Embryonic facial prominence (tissue), 1 donor: ENCODE measurements around the gene NEDD9.

Experiments used
- DNase-seq: peaks from one replicate; pipeline ENCODE4 v3.0.0-alpha.2; 2016; ENCODE audit errors: extremely low spot score

Gene NEDD9

DNA sequence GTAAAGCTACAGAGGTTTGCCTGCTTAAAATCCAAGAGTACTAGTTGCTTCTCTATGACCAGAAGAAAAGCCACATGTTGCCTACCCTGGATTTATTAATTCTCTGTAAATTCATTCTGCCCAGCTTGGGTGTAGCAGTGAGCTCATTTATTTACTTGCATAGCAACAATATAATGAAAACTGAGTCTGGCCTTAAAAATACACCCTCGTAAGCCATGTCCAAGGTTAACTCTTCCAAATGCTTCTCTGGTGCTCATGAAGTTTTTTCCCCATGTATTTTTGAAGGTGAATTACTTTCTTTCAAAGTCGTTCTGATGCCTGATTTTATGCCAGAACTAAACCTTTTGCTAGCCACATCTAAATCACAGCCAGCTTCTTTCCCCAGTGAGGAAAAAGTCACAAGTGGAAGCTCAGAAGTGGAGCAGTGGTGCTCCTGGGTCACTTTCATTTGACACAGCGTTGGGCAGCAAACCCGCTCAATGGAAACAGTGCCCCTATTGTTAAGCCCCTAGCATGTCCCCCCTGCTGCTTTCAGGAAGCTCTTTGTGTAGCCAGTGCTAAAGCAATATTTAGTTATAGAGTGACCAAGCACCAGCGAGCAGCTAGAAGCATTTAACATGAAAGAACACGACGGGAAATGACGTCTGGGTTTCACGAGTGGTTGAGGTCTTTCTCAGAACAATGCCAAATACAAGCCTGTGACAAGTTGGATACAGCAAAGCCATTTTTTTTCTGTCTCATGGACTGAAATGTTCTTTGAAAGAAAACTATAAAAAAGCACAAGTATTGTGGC lies 29.8 kb downstream of the NEDD9 start:
- DNase-seq = no peak

DNA sequence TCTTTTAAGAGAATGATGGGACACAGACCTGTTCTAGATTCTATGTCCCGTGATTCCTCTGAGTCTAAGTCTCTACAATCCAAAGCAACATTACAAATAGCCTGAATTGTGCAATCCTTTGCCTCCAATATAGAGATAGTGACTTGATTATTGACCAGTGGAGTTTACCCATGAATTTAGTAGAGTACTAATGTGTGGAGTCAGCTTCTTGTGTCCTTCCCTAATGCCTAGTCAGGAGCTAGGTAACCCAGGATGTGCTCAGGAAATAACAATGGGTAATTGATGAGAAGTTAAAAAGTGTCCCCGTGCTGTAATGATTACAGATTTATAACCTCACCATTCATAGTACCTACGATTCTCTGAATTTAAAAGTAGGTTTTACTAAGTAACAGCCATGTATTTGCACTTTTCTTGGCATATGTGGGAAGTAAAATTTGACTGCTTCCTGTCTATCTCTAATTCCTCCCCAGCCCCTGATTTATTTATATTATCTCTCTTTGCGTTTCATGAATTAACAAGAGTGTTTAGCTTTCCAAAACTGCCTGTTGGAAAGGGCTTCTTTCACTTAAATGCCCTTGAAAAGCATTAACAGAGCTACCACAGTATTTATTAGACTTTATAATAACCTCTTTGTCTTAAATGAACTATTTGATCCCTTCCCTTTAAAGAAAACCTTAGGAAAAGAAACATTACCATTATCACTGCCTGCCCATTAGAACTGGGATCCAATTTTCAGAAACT lies 30.5 kb downstream of the NEDD9 start:
- DNase-seq = no peak

DNA sequence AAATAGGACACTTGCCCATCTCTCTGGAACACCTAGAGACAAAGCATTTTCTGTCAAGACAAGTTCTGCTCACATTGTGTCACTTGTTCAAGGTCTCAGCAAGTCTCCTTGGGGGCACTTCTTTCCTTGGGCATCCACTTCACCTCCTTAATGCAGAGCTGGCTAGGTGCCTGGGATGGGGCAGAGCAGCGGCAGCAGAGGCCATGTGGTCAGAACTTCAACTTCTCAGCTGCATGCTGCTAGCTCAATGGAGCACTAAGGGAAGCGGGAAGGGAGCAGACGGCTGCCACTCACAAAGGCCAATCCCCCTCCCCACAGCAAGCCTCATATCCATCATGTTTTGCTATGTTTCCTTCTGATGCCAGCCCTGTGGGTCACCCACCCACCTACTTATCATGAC lies 31.5 kb downstream of the NEDD9 start:
- DNase-seq = no peak

DNA sequence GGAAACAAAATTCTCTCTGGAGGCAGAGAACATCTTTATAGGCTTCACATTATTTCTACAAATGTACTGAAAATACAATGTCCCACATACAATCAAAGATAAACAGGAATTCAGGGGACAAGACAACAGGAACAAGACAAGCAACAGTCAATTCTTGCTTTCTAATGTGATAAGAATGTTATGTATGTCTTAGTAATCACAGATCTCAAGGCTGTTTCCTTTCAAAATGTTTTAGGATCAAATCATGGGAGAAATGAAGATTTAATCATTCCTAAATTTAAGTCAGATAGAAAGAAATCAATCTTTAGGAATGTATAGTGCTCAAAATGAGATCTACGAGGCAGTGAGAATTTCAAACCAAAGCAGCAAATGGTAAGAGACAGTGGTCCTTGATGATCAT lies 32.1 kb downstream of the NEDD9 start:
- no peak for DNase-seq

DNA sequence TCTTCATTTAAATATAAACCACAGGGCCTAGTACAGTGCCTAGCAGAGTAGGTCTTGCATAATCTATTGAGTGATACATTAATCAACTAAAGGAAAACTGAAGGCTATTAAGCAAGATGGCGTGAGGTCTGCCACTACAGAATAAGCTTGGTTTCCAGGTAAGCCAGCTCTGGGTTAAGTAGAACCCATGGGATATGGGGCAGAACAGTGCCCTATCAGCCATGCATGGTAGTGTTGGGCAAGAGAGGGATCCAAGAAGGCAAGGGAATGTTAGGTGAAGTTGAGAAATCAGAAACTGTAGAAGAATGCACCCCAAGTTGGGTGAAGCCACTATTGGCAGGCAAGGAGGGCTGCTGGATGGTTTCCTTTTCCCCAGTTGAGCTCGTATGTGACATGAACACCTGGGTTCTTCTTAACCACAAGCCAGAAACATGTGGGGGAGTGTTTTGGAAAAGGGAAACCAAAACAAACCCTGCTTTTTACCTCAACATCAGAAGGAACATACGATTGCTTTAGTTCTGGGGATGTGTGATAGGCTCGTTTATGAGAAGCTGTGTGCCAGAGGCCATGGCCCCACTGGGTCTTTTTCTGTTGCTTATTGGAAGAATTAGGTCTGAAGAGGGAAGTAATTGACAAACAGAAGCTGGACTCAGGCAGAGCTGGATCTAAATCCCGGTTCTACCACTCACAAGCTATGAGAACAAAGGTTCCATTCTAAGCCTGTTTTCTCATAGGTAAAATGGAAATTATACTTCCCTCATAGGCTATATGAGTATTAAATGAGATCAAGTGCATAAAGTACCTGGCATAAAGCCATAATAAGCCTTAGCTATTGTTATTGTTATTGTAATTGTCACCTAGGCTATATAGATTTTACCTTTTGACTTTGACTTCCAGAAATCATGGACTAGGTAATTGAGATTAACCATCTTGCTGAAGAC lies 33.5 kb downstream of the NEDD9 start:
- no peak for DNase-seq

DNA sequence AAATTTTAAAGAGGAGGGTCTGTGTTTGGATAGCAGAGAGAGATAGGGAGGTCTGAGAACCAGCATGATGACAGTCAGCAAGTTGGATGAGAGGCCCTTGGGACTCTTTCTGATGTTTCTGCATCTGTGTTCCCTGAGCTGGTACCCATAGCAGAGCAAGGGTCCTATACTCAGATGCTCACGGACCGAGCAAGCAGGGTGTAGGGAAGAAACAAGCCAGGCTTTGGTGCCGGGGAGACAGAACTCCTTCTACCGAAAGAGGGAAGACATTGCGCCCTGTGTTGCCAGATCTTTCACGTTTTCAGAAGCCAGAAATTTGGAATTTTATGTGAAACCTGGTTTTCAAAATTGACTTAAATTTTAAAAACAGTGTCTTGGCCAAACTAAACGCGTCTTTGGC lies 34.6 kb downstream of the NEDD9 start:
- no peak for DNase-seq

DNA sequence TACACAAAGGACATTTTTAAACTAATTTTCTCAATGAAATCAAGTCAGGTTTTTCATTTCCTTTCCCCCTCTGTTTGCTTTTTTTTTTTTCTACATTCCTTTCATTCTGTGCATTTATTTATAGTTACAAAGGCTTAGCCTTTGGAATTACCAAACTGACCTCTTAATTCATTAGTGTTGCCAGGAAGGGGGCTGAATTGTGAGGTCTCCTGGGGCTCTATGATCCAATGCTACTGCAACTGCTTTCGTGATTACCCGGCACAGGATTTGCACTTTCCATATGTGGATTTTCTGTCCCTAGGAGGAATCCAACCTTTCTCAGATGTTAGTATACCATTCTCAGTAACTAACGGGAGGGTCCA lies 35.3 kb downstream of the NEDD9 start:
- DNase-seq = no peak

DNA sequence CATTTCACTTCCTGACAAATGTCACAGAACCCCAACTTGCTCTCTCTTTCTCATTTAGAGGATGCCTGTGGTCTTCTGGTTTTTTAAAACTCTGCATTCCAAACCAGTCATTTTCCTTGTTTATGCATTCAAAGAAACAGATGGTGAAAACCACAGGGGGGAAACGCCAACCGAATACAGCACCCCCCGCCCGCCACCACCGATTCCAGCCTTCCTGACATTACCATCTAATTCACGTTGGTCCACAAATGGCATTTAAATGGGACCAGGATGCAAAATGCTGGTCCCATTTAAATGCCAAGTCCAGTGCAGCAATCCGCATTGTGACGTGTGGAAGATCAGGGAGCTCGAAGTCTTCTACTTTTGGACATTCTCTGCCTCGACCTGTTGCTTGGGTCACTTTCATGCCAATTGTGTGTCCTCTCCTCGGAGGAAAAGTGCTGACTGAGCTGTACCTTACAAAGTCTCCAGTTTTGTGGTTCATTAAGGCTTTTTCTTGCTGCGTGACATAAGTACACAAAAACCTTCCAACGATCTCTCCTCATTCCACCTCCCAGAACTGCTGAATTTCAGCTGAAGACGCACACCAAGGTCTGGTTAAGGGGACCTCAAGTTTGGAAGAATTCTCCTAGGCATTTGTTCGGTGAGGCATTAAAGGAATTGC lies 35.8 kb downstream of the NEDD9 start:
- DNase-seq = no peak

DNA sequence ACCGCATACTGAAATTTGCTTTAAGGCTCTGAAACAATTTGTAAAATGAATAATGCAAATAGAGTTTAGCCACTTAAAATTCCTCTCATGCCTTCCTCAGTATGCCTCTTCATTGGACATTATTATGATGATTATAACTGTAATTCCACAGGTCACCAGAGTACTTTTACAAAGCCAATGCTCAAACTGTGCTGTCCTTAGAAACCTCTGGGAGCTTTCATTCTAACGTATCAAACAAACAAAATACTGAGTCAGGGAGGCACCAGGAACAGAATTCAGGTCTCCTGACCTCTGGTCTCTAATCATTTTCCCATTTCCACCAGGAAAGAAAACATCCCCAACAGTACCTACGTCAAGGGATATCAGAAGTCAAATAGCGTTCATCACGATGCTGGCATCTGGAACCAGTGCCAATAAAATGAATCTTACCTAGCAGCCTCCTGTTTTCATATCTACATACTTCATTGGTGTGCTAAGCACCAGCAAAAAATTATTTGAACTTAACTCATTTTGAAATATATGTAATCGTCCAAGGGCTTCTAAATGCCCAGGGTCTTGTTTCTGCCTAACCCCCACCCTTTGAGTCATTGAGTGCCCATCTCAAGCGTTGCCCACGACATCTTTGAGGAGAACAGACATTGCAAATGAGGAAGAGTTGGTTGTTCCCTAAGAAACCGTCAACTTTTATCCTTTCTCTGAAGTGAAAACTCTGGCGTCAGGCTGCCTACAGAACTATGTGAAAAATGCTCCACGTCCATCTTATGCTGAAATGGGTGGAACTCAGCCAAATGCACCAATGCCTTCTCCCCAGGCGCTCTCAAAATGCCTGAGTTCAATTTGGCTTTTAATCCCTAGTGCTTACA lies 37.9 kb downstream of the NEDD9 start:
- no peak for DNase-seq

DNA sequence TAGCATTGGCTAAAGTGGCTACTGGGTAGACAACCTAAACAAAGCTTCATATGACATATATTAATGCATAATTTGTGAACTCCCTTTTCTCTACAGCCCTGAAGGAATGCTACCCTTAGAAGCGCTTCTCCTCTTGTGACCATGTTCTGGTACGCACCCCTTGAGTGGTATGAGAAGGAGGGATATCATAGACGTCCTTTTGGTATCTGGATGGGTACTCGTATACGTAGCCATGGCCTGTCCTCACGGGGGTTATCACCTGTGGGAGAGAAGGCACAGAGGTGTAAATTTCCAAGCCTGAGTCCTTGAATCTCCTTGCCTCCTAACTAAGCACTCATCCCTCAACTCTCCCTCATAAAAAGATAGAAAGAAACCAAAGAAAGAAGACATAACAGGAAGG lies 39.0 kb downstream of the NEDD9 start:
- no peak for DNase-seq

DNA sequence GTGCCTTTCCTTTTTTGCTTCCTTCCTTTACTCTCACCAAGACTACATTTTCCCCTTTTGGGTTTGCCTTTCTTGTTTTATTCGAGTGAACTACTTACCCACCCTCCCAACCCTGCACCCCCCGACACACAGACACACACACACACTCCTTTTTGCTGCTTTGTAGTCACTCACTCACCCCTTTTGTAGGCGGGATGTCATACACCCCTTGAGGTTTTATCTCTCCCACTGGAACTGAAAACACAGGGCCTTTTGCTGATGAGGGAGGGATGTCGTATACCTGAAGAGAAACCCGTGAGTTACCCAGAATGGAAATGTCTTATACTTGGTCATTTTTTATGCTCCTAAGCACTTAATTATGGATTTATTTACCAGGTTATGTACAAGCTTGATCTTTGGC lies 40.3 kb downstream of the NEDD9 start:
- no peak for DNase-seq

DNA sequence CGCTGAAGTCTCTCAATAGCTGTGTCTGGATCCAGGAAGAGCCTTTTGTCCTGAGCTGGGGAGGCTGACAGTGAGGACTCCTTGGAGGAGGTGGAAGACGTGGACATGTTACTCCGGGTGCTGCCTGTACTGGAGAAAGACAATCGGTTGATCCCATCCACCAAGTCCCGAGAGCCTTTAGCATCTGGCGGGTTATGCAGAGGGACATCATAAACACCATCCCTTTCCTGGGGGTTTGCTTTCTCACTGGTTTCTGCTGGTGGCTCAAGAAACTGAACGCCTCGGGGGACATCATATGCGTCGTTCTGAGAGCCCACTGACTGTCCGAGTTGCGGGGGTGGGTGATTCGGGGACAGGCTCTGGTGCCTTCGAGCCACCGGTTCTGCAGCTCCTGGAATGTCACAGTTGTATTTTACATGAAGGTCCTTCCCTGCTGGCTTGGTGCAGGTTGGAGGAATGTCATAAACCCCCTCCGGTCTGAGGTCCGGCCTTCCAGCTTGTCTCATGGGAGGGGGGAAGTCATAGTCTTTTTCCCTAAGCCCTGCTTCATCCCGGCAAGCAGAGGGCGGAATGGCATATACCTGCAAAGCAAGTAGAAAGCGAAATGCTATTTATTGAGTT lies 41.7 kb downstream of the NEDD9 start:
- no peak for DNase-seq

DNA sequence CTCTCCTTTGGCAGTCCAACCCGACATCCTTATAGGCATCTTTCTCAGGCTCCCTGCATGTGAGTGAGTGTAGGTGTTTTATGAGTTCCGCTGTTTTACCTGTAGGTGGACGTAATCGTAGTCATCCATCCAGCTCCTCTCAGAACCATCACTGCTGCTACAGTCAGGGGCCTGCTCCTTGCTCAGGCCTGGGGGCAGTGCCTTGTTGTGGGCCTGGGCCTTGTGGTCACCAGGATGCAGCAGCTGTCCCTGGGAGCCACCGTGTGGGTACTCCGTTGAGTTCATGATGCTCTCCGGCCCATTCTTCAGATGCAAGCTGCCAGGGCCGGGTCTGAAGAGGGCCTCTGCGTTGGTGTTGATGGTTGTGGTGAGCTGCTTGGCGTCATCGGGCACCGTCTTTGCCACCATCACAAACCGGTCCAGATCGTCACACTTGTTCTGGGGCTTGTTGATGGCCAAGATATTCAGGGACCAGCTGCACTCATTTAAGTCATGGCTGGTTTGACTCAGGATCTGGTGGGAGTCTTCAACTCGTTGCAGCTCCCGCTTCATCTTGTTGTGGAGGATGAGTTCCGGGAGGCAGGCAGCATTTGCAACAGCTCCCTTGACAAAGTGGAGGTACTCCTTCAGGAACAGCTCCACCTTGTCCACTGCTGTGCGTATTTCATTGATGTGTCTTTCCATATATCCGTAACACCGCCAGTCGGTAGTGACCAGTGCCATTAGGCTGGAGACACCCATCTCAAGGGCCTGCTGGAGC lies 42.4 kb downstream of the NEDD9 start:
- no peak for DNase-seq

DNA sequence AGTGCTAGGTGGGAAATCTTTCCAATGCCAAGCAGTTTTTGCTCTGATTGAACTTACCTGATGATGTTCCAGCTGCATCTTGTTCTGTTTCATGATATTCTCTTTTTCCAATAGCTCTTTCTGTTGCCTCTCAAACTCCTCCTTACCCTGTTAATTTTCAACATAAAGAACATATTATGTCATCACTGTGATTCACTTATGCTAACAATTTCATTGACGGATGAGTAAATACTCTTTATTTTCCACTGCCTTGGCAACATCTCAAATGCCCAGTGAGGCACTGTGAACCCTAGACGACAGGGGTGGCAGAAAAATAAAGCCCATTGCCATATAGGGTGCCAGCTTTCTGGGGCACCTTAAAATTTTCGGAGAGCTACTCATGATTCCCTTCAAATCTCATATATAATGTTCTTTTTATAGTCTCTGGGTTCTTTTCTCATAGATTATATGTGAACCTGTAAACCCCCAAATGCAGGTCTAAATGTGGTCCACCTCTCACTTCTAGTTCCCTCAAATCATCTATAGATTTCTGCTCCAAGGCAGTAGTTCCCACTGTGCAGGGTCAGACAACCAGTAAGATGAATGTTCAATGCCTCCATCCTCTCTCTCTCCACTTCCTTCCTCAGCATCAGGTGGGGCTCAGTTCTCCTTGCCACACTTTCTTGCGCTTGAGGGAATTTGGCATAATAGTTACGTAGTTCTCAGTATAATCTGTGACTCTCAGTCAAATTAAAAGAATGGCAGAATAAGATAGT lies 44.1 kb downstream of the NEDD9 start:
- DNase-seq = no peak

DNA sequence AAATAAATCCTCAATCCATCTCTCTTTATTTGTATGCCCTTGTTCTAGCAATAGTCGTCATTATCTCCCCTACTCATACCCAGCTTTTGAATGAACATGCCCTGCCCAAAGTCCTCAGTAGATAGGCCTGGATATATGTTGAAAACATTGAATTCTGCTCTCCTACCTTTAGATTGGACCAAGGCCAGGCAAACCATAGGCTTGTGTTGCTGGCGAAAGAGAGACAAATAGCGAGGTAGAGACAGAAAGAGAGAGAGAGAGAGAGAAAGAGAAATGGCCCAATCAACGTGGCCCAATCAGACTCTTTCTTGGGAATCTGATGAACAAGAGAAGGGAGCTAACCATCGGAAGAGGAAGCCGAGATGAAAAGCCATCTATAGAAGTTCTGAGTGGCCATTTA lies 45.2 kb downstream of the NEDD9 start:
- DNase-seq = no peak

DNA sequence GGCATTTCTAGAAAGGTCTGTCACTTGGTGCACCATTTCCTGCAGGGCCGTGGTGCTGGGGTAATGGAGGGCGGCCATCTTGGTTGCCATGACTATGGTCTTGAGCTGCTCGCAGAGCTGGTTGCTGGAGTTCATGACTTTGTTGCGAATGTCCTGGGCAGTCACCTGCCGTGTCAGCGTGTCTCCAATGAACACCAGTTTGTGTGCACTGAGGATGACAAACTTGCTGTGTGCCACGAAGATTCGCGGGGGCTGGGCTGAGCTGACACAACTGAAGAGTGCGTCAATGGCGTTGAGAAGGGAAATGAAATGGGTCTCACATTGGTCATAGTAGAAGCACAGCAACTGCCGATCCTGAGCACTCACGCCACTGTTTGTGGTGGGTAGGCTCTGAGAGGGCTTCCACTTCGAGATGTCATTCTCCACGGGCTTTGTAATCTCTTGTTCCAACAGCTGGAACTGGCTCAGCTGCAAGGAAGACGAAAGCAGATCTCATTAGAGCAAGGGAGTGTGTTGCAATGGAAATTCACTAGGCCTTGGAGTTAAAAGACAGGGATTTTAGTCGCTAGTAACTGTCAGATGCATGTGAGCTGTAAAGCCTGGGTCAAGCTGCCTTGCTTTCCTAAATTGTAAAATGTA lies 47.1 kb downstream of the NEDD9 start:
- no peak for DNase-seq

DNA sequence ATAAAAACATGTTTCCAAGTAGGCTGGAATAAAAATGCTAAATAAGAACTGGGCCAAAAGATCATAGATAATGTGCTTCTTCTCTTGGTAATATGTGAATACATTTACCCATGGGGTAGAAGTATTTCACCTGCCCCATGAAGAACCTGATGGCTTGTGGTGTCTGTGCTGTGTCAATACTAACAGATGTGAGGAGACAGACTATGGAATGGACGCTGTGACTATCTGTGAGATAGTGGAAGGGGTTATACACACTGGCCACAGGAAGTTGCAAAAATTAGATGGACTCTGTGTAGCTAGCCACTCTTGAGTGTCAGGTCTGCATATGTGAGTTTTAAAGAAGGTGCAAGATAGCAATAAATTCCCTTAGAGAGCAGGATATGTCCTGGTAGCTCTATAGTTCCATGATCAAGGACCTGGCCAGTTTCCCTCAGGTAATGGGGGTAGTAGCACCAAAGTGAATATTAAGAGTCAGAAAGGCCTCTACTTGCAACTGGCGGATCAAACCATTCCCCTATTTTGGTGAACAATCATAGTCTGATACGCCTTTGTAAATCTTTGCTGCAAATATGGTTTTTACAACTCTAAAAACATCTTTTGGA lies 48.6 kb downstream of the NEDD9 start:
- DNase-seq = no peak
